NCI-H1105 (cell line): ENCODE measurements around the gene SEC24D.

Source experiments
- DNase-seq: peaks from one replicate; lab custom pipeline; 2025; lab: John Stamatoyannopoulos, UW

SEC24D gene

GRCh38 chr4:118751629-118752323 is 84.2 kb downstream of the SEC24D start:
- DNase-seq = no peak

DNA sequence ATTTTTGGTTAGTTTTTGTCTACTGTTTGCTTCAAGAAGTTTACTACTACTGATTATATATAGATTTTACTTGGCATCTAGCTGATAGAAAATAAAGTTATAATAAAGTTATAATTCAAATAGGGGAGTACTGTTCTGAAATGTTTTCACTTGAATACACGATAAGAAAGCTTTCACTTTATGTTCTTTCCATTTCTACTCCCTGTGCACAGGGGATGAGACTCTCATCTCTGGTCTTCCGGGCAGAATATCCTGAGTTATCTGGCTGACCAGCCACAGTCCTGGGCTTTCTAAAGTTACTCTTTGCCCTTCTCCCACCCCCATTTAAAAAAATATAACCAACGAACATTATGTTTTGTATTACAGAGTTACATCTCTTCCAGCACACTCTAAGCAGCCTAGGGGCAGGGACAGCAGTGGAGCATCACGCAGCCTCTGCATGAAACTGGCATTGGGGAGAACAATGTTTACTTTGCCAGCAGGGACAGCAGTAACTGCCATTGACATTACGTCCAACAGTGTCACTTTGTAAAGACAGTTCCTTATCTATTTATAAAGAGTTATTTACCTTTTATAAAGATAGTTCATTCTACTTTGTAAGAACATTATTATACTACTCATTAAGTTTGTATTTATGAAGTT is 86.5 kb downstream of the SEC24D start:
- DNase-seq = no peak

DNA sequence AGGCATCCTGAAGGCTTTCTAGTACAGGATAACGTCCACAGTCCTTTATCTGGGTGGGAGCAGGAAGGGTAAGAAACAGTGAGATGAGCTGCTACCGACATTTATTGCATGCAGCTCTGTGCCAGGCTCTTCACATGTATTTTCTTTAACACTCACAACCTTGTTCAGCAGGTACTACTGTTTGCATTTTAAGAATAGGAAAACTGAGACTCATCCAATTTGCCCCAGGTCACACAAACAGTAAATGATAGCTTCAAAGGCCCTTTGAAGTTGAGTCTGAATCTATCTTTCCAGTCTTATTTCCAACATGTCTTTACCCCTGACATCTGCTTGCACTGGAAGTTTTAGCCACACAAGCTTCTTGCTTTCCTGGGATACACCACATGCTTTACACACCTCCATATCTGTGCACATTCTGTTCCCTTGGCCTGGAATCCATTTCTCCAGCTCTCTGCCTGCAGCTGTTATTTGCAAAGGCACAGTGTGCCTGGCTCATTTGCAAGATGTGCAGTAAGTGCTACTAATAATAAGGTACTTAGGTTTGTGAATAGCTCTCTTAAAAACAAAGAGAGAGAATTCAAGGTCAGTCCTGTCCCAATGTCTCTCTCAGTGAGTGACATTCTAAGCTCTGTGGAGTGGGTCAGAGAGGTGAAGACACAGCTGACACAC is 89.5 kb downstream of the SEC24D start:
- no peak for DNase-seq

DNA sequence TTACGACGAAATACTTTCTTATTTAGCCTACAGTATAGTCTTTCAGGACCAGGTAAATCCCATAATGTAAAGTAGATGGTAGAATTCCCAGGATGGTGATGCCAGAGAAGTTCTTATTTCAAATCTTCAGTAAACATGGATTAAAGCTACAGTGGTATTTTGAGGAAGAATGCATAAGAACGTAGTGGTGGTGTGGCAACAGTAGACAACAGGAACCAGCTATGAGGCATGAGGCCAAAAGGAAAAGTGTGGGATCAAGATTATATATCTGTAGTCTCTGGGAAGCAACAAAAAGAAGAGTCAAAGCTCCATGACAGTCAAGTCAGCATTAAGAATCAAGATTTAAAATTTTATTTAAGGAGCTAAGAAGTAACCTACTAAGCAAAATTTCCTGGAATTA is 90.6 kb downstream of the SEC24D start:
- DNase-seq = no peak

DNA sequence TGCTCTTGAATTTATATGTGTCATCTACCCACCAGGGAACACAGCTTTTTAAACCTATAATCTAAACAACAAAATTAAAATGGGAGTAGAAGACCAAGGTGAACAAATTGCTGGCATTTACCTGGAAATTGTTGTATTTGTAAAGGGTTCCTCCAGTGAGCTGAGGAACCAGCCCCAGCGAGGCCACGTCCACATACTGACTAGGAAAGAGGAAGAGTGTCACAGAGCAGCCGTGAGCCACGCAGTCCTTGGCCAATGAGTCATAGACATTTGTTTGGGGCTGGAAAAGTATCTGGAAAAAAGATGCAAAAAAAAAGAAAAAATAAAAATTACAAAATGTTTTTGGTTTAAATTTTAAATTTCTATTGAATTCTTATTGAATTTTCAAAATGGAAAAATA is 92.1 kb downstream of the SEC24D start:
- no peak for DNase-seq

DNA sequence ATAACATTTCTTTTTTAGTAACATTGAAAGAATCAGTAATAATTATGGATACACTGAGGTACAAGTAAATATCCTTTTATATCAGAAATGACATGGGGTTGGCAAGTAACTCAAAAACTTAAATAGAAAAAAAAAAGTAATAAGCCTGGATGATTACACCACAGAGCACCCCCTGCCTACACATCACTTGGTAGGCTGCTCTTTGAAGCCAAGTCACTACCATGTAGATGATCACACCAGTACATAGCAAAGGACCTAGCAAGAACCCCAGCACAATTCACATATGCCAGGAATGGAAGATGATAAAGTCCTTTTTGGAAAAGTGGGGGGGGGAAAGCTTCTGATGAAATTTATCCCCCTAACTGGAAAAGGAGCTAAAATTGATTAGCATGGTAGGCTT is 93.9 kb downstream of the SEC24D start:
- DNase-seq = no peak

GRCh38 chr4:118741301-118741855 is 94.5 kb downstream of the SEC24D start:
- no peak for DNase-seq

GRCh38 chr4:118740869-118741268 is 95.1 kb downstream of the SEC24D start:
- DNase-seq = no peak

DNA sequence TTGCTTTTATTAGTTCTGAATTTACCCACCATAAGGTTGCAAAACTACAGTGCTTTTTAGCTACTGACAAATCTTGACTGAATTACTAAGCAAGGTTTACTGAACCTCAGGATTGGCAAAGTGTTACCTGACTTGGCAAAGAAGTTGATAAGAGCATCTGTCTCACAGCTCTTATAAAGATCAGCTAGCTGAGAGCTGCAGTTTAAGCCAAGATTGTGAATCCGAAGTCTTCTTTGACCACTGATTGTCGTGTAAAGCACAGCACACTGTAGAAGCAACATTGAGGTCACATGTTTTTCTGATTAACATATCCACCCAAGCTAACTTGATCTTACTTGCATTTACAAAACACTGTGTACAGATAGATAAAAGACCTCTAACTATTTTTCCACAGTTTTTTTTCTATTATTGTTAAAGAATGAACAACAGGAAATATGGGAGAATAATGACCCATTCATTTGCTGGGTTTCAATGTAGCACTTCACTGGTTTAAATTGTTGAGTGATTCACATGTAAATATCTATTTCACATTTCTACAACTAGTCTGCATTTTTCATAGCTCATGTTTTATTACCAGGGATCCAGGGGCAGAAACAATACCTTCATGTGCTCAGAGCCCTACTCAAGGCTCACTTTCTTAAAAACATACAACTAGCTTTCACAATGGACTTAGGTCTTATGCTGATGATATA is 96.8 kb downstream of the SEC24D start:
- DNase-seq = no peak

DNA sequence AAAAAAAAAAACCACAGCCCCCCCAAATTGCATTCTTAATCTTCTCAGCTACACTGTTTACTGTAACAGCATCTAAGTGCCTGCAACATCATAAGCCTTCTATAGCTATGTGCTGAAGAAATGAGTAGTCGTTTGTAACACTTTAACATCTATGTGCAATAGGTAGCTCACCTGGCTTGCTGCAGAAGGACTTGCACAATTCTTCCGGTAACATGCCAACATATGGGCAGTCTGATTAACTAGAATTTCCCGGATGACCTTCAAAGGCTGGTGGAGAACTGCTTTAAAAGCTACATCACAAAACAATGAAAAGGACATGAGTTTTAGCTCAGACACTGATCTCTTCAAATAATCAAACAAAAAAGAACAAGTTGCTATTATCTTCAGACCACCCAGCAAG is 97.8 kb downstream of the SEC24D start:
- DNase-seq = no peak

DNA sequence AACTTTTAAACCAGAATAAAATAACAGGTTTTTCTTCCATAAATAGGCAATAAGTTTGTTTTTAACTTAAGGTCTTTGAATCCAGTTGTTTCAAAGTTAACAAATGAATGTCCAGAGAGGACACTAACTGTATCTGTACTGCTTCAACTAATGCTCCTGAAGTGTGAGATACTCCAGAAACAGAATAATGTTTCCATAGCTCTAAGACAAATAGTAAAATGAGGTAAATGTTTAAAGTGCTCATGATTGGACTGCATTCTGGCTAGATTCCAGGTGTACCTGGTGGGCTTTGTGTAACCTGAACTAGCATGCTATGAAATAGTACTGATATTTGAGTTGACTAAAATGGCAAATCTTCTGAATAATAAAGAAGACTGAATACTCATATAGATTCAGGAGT is 99.0 kb downstream of the SEC24D start:
- no peak for DNase-seq

DNA sequence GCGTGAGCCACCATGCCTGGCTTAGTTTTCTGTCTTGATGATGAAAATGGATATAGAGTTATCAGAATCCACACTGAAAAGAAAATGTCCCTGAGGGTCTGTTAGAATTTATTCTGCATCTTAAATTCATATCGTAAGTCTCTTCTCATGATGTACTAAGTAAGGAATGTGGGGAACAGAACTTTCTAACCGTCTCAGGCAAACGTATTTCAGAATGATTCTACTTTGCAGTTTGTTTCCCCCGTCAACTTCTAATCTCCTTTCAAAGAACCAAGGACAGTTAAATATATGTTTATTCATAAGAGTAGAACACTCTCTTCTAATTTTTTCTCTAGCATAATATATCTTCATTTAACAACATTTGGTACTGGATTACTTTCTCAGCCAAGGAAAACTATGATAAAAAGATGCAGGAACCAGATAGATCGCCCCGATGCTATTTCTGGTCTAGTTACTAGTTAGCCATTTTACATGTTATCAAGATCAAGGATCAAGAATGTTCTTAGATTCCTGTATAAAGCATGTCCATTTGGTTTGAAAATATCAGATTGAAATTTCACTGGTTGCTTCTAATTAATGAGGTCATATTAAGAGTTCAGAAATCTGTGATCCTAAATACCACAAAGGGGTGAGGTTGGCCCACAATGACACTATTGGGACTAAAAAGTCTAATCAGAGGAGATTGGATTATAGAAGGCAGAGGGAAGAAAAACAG is 101.3 kb downstream of the SEC24D start:
- DNase-seq = no peak

GRCh38 chr4:118732591-118733330 is 103.2 kb downstream of the SEC24D start:
- no peak for DNase-seq

- no peak for DNase-seq
Observed at GRCh38 chr4:118730683-118731082, 105.2 kb downstream of the SEC24D start.

DNA sequence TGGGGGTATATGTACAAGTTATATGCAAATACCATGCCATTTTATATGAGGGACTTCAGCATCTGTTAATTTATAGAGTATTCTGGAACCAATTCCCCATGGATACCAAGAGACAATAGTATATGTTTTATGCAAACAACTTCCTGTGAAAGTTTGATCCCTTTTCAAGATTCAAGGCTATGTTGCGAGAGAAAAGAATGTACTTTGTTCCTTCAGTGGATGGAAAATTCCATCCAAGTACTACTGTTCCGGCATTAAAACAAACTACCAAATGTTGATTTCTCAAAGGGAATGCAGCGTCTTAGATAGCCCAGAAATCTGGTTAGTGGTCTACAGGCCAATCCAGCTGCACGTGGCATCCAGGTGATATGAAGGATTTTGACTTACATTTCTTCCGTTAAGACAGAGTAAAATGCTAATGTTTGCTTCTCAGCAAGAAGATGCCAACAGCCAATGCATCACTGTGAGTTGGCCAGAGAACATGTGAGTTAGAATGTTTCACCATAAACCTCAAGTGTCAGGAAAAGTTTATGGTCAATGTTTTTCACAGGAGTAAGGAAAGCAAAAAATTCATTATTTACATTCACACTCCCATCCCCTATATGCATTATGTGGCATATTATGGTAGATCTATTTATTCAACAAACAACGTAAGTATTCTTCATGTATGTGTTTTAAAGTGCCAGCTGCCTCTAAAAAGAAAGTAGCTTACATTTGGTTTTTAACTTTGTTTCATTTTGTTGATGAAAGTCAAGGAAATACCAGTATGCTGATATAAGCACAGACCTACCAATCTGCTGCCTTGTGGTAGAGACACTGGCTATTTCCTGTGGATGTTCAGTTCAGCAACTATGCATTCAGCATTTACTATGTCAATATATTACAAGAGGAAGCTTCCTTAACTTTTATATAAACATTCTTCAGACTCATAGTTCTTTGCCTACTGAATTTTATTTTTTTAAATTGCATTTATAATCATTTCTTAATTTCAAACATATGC is 106.3 kb downstream of the SEC24D start:
- no peak for DNase-seq

GRCh38 chr4:118727360-118727759 is 108.6 kb downstream of the SEC24D start:
- DNase-seq = no peak

DNA sequence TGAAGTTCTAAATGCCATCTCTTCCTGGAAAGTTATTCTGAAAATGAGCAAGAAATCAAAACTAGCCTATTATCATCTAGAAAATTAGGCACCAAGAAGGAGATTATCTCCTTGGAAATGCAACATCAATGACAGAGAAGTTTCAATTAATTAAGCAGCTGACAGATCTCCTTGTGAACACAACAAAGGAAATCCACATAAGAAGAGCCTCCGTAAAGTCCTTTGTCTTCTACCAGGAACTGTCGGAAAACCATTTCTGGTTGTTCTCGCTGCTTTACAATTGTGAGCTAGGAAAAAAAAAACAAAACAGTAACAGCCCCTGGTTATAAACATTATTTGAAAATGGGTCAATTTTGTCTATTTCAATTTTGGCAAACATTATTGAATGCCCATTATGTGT is 112.6 kb downstream of the SEC24D start:
- DNase-seq = no peak

DNA sequence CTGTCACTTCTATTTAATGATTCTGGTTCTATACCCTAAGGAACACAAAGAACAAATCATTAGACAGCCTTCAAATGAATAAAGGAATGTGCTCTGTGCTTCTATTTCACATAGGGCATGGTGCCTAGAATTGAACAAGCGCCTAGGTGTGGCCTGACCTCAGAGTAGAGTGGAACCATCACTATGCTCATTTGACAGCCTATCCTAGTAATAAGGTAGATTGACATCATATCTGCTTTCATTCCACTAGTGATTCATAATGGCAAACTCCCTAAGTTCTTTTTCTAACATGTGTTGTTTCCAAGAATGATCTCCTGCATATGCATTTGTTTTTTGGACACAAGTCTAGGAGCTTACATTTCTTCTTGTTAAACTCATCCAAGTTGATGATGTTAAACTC is 114.2 kb downstream of the SEC24D start:
- no peak for DNase-seq

GRCh38 chr4:118718511-118719170 is 117.3 kb downstream of the SEC24D start:
- DNase-seq = no peak
